Measurements from ENCODE around the gene RPL18.

DNA sequence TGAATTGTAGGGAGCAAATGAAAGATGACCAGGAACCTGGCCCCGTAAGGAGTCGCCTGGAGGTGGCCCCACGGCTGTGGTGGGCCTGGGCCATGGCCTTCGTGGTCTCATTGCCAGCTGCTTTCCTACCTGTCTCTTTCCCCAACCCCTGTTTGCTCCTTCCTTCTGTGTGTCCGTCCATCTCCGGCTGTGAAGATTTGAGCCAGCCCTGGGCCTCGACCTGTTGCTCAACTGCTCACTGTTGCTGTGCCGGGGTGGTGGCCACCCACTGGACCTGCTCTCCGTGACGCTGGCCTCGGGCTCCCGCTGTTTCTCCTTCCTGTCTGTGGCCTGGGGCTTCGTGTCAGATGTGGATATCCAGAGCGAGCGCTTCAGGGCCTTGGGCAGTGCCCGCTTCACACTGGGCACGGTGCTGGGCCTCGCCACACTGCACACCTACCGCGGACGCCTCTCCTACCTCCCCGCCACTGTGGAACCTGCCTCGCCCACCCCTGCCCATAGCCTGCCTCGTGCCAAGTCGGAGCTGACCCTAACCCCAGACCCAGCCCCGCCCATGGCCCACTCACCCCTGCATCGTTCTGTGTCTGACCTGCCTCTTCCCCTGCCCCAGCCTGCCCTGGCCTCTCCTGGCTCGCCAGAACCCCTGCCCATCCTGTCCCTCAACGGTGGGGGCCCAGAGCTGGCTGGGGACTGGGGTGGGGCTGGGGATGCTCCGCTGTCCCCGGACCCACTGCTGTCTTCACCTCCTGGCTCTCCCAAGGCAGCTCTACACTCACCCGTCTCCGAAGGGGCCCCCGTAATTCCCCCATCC lies 9.7 kb upstream of the RPL18 start:
- no peak for TF ChIP-seq CTCF (conservative IDR thresholded peaks at IDR 0.05; ENCODE audit: low read depth, low read length)
- no peak for TF ChIP-seq EZH2 (IDR thresholded peaks at IDR 0.05; ENCODE audit: low read length, unreplicated experiment)
